Activated gamma-delta T cell (primary cell): ENCODE data around the gene VSTM2L.
"Not testable (repeated sequence)": the region's sequence is repeated elsewhere in the genome, so short reads cannot be mapped to it uniquely, and the experiment has no call there.

Experiments
- DNase-seq: peaks from one replicate; lab custom pipeline; 2025; lab: John Stamatoyannopoulos, UW
- total RNA-seq, 2 donors: gene quantifications; one replicate each; lab custom pipeline; 2026; lab: John Stamatoyannopoulos, UW

VSTM2L gene, protein sequence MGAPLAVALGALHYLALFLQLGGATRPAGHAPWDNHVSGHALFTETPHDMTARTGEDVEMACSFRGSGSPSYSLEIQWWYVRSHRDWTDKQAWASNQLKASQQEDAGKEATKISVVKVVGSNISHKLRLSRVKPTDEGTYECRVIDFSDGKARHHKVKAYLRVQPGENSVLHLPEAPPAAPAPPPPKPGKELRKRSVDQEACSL
- total RNA-seq, result 0 to 0.70 reads per million in 2 donors

DNA sequence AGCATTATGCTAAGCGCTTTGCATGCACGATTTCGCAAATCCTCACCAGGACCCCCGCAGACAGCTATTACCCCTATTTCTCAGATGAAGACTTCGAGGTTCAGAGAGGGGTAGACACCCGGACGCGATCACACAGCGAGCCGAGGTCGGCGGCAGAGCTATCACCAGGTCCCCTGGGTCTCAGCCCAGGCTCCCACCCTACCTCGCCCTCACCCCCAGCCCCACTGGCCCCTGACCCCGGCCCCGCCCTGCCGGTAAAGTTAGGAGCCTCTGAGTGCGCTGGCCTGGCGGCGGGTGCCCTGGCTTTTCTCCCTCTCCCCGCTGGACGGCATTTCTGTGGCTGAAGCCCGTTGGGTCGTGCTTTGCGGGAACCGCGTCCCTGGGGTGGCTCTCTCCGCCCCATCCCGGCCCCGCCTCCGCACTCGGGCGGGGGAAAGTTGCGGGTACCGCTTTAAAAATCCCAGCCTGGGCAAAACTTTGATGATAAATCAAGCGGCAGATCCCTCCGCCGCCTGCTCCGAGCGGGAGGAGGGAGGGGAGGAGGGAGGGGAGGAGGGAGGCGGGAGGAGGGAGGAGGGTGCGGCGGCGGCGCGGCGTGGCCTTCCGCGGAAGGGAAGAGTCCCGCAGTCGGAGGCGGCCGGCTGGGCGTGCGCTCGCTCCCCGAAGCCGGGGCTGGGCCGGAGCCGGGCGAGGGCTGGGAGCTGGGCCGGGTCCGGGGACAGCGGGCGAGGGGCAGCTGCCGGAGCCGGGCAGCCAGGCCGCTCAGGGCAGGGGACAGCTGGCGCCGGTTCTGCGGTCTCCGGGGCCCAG lies at the start of gene VSTM2L:
TSS of gene VSTM2L (plus strand) at position 624 of the 810 bp plus-strand sequence. CDS start 224 bp downstream, outside the sequence.
- no peak for DNase-seq

DNA sequence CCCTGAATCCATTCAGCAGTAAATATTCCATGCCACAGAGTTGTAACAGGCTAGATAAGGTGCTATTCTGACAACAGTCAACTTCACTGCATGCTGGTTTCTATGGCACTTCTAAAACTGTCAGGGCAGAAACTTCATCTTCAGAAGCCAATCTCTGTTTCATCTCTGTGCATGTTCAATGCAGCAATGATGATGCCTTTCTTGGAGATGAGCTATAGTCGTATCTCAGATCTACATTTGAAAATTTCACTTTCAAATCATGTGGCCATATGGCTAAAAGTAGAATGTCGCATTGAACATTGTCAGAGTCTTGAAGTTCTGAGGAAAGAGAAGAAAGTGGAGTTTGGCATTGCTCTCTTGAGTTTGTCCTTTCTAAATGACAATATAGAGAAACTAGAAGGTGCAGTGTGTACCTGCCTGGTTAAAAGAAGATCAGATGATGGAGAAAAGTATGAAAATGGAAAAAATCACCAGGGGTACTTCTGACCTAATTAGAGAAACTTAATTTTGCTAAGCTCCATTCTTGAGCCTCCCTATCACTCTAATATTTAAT lies 49.0 kb upstream of the VSTM2L start:
- DNase-seq, result no peak

DNA sequence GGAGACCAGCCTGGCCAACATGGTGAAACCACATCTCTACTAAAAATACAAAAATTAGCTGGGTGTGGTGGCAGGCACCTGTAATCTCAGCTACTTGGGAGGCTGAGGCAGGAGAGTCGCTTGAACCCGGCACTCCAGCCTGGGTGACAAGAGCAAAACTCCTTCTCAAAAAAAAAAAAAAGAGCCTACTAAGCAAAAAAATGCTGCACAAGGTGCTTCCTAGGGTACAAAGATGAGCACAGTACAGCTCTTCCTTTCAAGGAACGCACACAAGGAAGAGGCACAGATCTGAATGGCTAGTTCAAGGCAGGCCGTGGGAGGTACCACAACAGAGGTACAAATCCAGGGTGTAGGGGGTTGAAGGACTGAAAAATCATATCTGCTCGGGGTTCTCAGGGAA lies 46.9 kb upstream of the VSTM2L start:
- DNase-seq, result not testable (repeated sequence)

DNA sequence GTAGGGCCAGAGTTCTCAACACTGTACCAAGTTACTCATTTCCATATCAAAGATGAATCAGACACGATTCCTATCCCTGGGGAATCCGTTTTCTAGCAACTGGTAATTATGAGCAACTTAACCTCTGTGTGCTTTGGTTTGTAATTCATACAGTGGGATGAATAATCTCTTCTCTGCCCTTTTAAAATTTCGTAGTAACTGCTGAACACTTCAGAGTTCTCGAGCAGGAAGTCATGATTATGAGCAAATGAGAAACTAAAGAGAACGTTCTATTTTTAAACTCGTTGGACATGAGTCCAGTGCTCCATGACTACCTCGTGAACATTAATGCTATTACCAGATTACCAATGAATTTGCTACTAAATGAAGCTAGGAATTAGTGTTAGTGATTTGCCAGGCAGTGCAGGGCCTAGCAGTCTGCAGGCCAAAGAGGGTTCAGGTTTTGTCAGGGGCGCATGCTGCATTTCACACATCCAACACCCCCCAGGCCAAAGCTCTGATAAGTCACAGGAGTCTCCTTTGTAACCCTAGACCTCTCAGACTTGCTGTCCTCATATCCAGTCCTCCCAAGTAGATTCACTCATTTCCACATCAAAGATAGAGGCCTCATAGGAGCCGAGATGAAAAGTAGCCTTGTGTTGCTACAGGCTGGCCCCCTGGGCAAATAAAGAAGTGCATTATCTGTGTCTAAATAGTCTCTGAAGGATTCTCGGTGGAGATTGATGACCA lies 45.8 kb upstream of the VSTM2L start:
- no peak for DNase-seq

DNA sequence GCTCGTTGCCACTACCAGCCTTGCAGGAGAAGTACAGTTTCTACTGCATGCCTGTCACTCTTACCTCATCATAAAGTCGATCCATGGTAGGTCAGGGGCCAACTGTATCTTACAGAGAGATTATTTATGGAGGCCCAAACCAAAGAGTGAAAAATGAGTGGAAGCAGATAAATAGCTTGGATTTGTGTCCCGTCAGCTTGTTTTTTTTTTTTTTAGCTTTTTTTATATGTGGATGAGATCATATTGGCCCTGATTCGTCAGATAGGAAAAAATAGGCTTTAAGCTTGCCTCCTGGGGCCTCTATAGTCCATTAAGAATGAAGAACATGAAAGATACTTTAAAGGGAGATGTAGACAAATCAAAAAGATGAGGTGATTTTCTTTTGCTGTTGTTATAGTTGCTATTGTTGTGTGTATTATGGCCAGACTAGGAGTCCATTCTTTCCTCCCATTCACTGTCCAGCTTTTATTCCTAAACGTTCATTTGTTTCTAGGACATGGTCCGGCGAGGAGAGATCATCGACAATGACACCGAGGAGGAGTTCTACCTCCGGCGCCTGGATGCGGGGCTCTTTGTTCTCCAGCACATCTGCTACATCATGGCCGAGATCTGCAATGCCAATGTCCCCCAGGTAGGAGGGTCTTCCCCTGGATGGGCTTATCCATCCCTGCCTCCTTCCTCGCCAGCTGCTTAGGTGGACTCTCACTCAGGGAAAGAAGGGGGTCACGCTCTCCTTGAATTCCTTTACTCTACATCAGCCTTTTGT lies 43.3 kb upstream of the VSTM2L start:
- no peak for DNase-seq

DNA sequence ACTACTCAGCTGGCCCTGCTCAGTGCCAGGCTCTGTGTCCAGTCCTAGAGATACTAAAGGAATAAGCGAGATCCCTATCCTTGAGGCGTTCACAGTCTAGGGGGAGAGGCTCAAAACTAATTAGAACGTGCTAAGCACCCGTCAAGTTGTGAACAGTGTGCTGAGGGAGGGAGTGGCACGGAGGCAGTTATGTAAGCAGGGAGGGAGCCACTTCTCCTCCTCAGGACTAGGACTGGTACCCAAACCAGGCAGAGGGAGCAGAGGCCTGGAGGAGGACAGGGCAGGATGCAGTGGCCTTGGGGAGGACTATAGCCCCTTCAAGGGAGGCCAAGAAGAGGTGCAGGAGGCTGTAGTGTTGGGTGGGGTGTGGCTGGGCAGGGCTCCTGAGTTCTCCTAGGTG lies 39.6 kb upstream of the VSTM2L start:
- DNase-seq, result no peak

DNA sequence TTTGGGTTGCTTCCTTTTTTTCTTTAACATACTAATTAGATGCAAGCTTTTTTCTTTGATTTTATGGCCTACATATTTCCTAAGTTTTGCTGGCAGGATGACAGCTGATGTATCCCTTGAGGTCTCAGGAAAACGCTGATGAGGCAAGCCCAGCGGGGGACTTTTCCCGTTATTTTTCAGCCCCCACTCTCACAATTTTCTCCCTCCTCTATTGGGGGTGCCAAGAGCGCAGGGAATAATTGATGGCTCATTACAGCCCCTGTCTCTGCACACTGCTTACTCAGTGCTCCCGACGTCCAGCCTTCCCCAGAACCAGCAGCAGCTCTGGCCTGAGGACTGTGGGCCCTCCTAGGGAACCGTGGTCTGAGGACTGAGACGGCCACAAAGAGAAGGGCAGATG lies 38.6 kb upstream of the VSTM2L start:
- no peak for DNase-seq

DNA sequence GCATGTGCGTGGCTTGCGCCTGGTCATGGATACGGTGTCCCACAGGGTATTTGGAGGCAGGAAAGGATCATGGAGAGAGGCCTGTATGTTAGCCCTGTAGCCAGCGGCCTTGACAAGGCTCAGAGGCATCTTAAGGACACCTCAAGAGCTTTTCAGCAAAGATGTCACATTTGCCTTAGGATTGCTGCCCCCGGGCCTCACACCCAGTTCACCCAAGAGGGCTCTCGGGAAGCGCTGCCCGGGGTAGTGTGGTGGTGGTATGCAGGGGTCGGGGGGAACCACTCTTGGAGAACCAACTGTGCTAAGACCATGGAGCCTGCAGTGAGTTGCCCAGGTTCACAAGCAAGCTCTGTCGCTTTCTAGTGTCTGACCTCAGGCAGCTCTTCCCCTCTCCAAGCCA lies 36.9 kb upstream of the VSTM2L start:
- no peak for DNase-seq

DNA sequence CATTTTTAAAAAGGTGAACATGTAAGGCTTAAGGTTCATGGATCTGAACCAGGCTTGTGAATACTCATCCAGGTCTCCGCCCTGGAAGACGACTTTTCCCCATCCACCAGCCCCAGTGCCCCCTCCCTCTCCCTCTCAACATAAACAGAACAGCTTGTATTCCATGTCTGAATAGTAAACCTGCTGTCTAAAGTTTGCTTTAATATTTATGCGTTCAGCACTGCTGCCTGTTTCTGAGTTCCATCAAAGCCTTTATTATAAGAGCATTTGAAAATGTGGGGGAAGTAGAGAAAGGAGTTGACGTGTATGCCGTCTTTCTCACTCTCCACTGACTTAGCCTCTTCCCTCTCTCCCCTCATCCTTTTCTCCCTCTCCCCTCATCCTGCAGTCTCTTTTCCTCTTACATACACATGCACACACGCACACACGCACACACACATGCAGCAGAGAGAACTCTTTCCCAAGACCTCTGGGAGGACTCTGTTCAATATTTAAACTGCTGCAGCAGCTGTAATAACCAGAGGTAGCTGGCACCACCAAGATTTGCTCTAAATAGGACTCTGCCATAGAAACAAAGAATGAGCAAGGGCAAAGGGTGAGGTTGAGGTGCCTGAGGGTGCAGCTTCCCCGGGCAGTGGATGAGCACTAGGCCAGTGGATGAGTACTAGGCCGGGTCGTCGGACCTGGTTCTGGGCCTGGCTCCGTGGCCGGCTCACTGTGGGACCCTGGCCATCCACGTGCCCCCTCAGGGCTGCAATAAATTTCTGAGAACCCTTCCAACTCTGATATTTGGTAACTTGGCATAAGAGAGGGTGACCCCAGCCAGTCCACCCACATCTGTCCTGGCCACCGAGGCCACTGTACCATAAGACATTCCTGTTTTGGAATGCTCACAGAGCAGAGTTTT lies 35.4 kb upstream of the VSTM2L start:
- DNase-seq, result no peak

DNA sequence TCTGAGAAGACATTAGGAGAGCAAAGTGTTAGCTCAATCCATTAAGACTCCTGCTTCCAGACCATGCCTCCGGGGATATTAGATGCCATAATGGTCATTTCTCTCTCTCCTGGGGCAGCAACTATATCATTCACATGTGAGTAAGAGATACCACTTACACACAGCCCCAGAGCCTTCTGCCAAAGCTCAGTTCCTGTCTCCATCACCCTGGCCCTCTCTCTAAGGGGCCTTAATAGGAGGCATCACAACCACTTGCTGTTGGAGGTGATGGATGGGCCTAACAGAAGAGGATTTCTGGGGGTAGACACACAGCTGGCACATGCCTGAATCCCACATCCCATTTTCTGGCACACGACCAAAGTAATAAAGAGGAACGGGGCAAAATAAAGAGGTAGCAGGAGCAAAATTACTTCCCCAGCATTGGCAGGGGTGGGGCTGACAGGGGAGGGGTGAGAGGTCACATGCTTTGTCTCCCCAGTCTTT lies 34.0 kb upstream of the VSTM2L start:
- no peak for DNase-seq

DNA sequence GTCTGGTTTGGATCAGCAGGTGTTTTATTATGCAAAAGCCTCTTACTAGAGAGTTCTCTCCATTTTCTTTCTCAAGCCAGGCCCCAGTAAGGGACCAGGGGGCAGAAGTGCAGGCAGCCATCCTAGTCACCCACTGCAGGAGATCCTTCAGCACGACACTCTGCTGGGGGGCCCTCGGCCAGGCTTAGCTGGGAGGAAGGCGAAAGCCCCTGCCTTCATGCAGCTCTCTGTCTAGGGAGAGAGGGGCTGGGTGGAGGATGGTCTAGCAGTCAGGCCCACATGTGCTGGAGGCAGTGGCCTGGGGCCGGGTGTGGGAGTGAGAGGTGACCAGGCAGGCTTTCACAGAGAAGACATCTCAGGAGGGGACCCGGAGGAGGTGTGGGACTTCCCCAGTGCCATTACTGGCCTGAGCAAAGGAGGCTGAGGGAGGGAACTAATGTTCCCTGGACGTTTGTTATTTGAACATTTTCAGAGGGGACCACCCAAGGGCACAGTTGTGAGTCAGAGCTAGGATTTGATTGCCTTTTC lies 33.5 kb upstream of the VSTM2L start:
- DNase-seq, result no peak

DNA sequence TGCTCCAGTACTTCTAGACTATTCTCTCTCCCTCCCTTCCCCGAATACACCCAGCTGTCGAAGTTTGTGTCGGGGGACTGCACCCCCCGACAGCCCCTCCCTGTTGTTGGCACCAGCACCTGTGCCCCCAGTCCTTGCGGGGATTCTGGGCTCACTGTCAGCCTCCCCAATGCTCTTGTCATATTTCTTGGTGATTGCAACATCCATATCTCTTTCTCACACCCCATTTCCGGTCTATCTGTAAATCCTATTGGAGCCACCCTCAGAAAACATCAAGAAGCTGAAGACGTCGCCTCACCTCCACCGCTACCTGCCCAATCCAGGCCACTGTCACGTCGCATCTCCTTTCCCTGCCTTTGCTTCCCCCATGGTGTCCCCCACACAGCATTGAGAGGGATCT lies 32.6 kb upstream of the VSTM2L start:
- no peak for DNase-seq

DNA sequence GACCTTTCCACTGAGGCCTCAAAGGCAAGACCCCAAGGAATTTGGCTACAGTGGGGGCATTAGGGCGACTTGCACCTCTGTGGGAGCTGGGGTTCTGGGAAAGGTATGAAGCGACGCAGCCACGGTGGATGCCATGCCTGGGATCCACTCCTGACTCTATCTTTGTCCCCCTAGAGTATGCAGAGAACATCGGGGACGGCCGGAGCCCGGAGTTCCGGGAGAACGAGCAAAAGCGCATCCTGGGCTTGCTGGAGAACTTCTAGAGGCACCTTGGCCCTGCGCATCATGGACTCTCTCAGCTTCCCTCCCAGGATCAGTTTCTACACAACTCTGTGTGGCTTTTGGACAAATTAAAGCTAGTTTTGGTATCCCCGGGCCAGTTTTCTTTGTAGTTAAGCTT lies 31.2 kb upstream of the VSTM2L start:
- DNase-seq, result no peak

DNA sequence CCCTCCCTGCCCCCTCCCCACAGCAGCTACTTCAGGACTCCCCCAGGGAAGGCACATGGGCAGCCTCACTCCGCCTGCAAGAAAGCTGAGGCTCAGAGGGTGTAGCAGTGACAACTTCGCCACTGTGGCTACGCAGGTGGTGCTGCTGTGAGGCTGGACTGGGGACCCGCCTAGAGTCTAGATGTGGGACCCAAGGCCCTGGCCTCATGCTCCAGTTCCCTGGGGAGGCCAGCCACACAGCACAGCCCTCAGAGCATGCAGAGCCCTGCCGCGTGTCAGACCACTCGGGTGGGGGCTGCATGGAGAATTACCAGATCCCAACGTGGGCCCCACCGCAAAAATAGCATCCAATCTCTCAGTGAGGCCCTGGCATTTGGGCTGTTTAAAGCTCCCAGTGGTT lies 30.8 kb upstream of the VSTM2L start:
- DNase-seq, result no peak

DNA sequence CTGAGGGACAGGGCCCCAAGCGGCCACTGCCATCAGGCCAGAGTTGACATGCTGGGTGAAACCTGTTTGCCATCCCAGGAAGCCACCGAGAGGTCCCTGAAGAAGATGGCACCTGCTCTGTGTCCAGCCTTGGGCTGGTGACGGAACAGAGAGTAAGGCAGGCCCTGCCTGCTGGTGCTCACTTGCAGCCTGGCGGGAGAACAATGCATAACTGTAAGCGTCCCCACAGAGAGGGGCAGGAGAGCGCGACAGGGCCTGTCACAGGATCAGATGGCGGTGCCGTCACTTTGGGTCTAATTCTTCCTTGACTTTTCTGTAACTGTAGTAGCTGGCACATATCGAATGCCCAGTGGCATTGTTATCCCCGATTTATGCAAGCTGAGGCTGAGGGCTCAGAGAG lies 29.0 kb upstream of the VSTM2L start:
- DNase-seq, result no peak

DNA sequence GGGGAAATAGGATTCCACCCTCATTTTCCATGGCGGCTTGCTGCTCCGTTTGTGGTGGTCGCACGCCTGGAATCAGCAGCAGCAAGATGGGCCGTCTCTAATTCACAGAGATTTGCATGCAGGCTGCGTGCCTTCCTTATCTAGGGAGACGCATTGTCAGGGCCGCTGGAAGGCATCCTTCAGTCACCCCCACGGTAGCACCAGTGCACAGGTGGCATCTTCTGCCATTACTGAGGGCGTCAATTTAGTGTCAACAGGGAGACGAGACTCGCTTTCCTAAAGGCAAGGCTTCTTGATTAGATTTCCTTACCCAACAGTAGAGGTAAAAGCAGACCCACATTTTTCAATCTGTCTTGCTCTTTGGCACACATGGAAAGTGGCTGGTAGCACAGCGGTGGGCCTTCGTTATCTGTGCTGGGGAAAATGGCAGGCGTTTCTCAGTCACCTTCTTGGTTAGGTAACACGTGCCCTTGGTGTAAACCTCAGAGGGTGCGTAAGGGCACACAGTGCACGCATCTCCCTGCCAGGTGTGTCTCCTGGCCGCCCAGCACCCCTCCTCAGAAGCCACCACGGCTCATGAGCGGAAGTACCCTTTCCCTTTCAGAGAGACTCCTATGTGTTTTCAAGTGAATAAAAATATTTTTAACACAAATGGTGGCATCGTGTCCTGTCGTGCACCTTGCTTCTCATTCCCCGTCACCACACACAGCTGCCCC lies 27.3 kb upstream of the VSTM2L start:
- no peak for DNase-seq

DNA sequence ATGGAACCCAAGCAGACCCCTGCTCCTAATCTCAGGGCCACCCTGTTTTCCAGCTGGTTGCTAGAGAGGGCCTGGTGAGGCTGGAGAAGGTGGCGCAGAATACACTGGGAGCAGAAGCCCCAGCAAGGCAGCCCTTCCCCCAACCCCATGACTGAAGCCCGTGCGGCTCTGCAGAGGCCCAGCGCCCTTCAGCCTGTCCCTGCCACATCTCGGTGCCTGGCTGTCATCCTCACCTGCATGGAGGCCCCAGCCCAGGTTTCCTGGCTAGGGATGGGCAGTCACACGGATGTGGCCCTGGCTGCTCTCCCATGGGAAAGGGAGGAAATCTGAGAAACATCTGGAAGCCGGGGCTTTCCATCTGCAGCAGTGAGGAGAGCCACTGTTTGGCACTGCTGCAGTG lies 26.1 kb upstream of the VSTM2L start:
- DNase-seq, result no peak

DNA sequence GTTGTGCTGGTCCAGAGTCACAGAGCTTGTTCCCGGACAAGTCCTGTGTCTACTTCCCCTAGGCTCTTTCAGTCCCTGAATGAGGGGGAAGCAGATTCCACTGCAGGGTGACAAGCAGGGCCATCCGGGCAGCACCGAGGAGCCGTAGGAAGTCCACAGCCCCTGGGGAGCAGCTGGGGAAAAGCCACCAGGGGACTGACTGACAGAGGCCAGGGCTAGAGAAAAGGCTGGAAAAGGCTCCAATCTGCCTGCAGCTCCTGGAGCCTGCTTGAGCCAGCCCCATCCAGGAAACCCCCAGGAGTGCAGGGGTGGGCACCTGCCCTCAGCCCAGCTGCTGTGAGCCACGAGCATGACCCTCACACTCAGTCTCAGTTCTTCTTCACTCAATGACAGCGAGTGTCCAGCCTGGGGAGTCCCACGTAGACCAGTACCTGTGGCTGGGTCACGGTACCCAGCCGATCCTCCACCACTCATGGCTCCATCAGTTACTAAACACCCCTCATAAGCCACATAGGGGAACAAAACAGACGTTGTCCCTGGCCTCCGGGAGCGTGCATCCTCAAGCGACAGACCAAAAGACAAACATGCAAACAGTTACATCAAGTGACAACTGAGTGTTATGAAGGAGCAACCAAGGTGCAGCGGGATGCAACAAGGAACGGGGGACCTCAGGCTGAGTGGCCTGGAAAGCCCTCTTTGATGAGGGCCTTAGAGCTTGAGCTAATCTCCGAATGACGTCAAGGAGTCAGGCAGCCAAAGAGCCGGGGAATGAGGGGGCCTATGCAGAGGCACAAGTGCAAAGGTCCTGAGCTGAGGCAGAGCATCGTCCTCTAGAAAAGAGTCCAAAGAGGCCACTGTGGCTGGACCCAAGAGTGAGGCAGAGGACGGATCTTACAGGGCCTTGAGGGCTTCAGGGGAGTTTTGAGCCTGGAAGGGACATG lies 24.8 kb upstream of the VSTM2L start:
- DNase-seq, result no peak
